AG04449 (cell line): Measurements from ENCODE around the gene USP24.
"Not testable (repeated sequence)": the region's sequence is repeated elsewhere in the genome, so short reads cannot be mapped to it uniquely, and the experiment has no call there.

Experiments
- CTCF ChIA-PET: fragments of 350-600 bp; formaldehyde crosslinking; extraction: SDS; loops from one replicate; lab custom pipeline; 2021; ENCODE audit warnings: antibody characterized with exemption; lab: Yijun Ruan, JAX
- POLR2A ChIA-PET: fragments of 400-600, 350-600 bp; formaldehyde crosslinking; extraction: SDS; loops from one replicate; lab custom pipeline; 2020; ENCODE audit warnings: antibody characterized with exemption, inconsistent platforms; lab: Yijun Ruan, JAX
- DNase-seq: peaks from one replicate; pipeline ENCODE4 v3.0.0-alpha.2; 2010; ENCODE audit warnings: low read depth, low spot score
- H3K4me3 ChIP-seq: 2 replicates; pipeline ENCODE4 v1.5.1; 2011; ENCODE audit warnings: low read depth, mild to moderate bottlenecking, control low read depth, low read length
- CTCF ChIP-seq: IDR thresholded peaks from one replicate; pipeline ENCODE4 v1.5.1; 2011; ENCODE audit warnings: mild to moderate bottlenecking, moderate library complexity, low read length, control low read depth, inconsistent platforms; ENCODE audit not compliant: insufficient read depth; ENCODE audit errors: missing control alignments

USP24 gene

GRCh38 chr1:55197099-55197498 is 18.1 kb downstream of the USP24 start:
- CTCF ChIA-PET: interaction anchor here (1.3 kb wide), 1 partner anchor 16 kb away, joined by 3 read pairs; no protein-coding TSS in a partner anchor
- H3K4me3 ChIP-seq: no peak overlapping the region
- DNase-seq: no peak

GRCh38 chr1:55196433-55197035 is 18.6 kb downstream of the USP24 start:
- ChIA-PET POLR2A (no interaction called here), CTCF (interaction anchor here (1.3 kb wide), 2 partner anchors 17 to 57 kb away, joined by 3 read pairs; no protein-coding TSS in a partner anchor)
- DNase-seq: no peak
- H3K4me3 ChIP-seq: no peak overlapping the region
- no peak for TF ChIP-seq CTCF

More at GRCh38 chr1:55197099-55197498, 18.1 kb downstream of the USP24 start:
- POLR2A ChIA-PET: no interaction called here
- no peak for TF ChIP-seq CTCF

- ChIA-PET CTCF (interaction anchor here (1.3 kb wide), 2 partner anchors 17 to 56 kb away, joined by 3 read pairs; no protein-coding TSS in a partner anchor), POLR2A (no interaction called here)
- H3K4me3 ChIP-seq: no peak overlapping the region
- no peak for TF ChIP-seq CTCF
- DNase-seq: peak; percentile 49
Measured at GRCh38 chr1:55195521-55196233, 19.5 kb downstream of the USP24 start.

GRCh38 chr1:55194851-55195250 is 20.3 kb downstream of the USP24 start:
- no peak for TF ChIP-seq CTCF
- ChIA-PET POLR2A (no interaction called here), CTCF (no interaction called here)
- H3K4me3 ChIP-seq: no peak overlapping the region
- no peak for DNase-seq

GRCh38 chr1:55192093-55192492 is 23.1 kb downstream of the USP24 start:
- no peak for TF ChIP-seq CTCF
- POLR2A ChIA-PET: no interaction called here
- CTCF ChIA-PET: no interaction called here

GRCh38 chr1:55191219-55191952 is 23.8 kb downstream of the USP24 start:
- CTCF ChIA-PET, H3K4me3 ChIP-seq, POLR2A ChIA-PET, DNase-seq: not testable (repeated sequence)

More at GRCh38 chr1:55192093-55192492, 23.1 kb downstream of the USP24 start:
- DNase-seq: no peak
- no peak overlapping the region for H3K4me3 ChIP-seq
